Measurements from ENCODE around the gene SOX18.

The SOX18 gene

DNA sequence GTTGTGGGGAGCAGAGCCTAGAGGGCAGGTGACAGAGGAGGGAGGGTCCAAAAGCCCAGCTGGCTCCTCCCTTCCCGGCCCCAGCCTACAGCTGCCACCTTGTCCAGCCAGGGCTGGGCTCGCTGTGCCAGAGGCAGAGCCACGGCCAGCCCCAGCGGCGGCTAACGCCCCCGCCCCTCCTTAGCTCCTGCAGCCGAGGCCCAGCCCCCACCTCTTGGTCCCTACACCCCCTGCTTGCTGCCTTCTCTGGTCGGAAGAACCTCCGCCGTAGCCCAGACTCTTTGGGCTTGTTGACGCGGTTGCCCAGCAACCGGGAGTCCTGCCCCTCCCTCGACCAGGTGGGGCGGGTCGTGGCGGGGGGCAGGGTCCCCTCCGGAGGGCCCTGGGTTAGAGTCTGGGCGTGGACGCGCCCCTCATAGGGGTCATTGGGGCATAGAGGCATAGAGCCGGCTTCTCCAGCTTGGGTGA lies 35.3 kb upstream of the SOX18 start:
- DNase-seq (ENCODE audit: low read depth in 2 of 2): no peak
- TF ChIP-seq, protein P1, sequence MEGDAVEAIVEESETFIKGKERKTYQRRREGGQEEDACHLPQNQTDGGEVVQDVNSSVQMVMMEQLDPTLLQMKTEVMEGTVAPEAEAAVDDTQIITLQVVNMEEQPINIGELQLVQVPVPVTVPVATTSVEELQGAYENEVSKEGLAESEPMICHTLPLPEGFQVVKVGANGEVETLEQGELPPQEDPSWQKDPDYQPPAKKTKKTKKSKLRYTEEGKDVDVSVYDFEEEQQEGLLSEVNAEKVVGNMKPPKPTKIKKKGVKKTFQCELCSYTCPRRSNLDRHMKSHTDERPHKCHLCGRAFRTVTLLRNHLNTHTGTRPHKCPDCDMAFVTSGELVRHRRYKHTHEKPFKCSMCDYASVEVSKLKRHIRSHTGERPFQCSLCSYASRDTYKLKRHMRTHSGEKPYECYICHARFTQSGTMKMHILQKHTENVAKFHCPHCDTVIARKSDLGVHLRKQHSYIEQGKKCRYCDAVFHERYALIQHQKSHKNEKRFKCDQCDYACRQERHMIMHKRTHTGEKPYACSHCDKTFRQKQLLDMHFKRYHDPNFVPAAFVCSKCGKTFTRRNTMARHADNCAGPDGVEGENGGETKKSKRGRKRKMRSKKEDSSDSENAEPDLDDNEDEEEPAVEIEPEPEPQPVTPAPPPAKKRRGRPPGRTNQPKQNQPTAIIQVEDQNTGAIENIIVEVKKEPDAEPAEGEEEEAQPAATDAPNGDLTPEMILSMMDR (IDR thresholded peaks at IDR 0.05; ENCODE audit: low read depth, low read length): no peak
- H3K4me3 ChIP-seq (replicated peaks in 1 of 2; ENCODE audit: low read depth in 2 of 2, low read length in 2 of 2): no peak overlapping the region

DNA sequence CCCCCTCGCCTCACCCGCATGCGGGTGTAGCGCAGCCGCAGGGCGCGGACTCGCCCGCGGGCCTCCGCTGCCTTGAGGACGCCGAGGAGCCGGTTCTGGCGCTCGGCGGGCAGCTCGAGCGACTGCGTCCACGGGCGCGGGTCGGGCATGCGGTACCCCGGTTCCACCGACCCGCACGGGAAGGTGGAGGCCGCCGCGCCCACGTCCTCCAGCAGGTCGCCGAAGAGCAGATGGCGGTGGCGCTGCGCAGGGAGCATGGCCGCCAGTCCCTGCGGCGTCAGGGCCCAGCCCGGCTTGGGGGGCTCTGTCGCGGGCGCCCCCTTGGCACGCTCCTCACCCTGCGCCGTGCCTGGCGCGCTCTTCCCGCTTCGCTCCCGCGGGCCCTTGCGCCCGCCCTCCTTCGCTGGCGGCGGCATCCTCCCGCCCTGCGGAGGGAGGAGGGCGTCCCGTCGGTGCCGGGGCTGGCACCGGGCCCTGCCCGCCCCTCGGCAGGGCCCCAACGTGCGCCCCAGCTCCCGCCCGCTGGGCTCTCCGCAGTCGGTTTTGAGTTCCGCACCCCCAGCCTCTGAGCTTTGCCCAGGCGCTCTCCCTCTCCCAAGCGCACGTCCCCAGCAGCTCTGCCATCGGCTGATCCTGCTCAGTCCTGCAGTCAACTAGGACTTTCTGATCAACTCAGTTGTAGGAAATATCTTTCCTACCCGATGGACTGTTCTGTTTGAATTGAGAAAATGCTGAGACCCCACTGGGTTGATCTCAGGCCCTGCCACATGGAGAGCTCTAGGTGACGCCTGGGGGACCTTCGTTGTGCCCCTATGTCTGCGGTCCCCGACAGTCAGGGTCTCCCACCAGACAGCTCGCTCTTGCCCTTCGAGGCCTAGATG lies 34.6 kb upstream of the SOX18 start, which contains the start of gene LKAAEAR1:
Gene LKAAEAR1 (minus strand): TSS at position 595 of the 881 bp plus-strand sequence. CDS start 179 bp downstream, at position 416.
- TF ChIP-seq, protein P1 (IDR thresholded peaks at IDR 0.05; ENCODE audit: low read depth, low read length): no peak
- H3K4me3 ChIP-seq (replicated peaks in 1 of 2; ENCODE audit: low read depth in 2 of 2, low read length in 2 of 2): peak within 1 kb of the TSS; percentile 27 to 41
- no peak for DNase-seq (ENCODE audit: low read depth in 2 of 2)

DNA sequence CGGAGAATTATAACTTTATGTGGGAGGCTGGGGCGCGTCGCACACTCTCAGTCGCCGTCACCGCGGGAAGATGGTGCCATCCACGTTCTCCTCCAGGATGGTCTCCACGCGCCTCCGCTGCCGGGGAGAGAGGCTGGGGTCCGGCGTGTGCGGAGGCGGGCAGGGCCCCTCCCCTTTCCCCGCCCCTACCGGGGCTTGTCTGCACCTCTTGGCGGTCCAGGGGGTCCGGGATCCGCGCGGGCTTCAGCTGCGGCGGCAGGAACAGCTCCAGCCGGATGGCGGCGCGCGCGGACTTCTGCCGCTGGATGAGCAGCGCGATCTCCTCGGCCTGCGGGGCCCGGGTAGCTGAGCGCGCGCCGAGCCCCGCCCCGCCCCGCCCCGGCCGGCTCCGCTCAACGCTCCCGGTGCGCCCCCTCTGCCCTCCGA lies 34.0 kb upstream of the SOX18 start:
- H3K4me3 ChIP-seq (replicated peaks in 1 of 2; ENCODE audit: low read depth in 2 of 2, low read length in 2 of 2): peak overlapping the region; percentile 27 to 41
- DNase-seq (ENCODE audit: low read depth in 2 of 2): peak; percentile 70 to 79
- TF ChIP-seq, protein P1 (IDR thresholded peaks at IDR 0.05; ENCODE audit: low read depth, low read length): peak; percentile 51

DNA sequence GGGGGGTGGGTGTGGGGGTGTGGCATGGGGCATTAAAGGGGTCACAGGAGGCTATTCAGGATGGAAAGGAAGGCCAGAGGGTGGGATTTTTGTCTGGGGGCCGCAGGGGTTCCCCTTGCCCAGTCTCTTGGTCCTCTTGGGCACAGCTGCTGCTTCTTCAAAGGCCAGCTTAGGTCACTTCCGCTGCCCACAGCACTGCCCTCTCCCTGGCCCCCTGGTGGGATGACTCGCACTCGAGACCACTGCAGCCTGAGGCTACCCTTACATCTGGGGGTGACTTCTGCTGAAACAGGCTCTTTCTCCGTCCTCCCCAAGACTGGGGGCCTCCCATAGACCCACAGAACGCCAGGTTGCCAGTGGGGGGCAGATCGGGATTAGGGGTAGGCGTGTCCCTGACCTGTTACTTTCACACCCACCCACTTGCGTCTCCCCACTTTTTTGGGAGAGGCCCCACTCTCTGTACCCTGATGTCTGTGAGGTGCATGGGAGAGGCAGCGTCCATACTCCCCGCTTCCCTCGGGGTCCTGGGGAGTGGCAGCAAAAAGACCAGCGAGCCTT lies 33.5 kb upstream of the SOX18 start:
- TF ChIP-seq, protein P1 (IDR thresholded peaks at IDR 0.05; ENCODE audit: low read depth, low read length): no peak
- peak overlapping the region in 1 of 2 donors; percentile 27 for H3K4me3 ChIP-seq (replicated peaks in 1 of 2; ENCODE audit: low read depth in 2 of 2, low read length in 2 of 2)
- DNase-seq (ENCODE audit: low read depth in 2 of 2): no peak

DNA sequence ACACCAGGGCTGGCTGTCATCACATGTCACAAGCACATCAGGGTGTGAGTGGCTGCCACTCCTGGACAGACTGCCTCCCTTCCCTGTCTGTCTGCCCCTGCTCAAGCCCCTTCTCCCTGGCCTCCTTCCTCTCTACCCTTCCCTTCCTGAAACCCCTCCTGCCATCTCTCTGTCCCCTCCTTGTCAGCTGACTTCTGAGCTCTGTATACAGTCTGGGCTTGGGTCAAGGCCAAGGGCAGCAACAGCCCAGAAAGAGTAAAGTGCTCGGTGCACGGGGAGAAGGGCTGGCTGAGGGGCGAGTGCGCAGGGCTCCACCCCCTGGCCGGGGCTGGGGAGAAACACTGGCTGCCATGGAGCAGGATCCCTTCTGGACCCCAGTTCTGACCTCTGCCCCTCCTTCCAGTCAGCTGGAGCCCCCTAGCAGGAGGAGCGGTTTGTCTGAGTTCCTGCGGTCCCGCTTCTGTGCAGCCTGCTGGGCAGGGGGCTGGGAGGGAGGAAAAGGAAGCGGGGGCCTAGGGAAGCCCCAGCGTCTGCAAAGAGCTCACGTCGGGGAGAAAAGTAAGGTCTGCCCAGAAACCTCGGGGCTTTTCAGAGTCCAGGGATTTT lies 32.8 kb upstream of the SOX18 start:
- no peak overlapping the region for H3K4me3 ChIP-seq (replicated peaks in 1 of 2; ENCODE audit: low read depth in 2 of 2, low read length in 2 of 2)
- TF ChIP-seq, protein P1 (IDR thresholded peaks at IDR 0.05; ENCODE audit: low read depth, low read length): no peak
- no peak for DNase-seq (ENCODE audit: low read depth in 2 of 2)

DNA sequence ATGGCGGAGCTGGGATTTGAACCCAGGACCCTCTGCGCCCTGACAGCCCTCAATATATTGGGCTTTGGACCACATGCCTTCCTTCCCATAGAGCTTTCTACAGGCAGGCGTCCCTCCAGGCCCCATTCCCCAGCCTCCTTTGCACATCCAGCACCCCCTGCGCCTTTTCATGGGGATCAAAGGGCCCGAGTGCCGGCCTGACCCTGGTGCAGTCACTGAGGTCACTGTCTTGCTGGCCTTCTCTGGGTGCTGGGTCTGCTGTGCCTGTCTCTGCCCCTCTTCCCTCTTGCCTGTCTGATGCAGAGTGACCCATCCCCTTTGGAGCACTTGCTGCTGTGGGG lies 32.2 kb upstream of the SOX18 start:
- no peak for DNase-seq (ENCODE audit: low read depth in 2 of 2)
- H3K4me3 ChIP-seq (replicated peaks in 1 of 2; ENCODE audit: low read depth in 2 of 2, low read length in 2 of 2): no peak overlapping the region
- TF ChIP-seq, protein P1 (IDR thresholded peaks at IDR 0.05; ENCODE audit: low read depth, low read length): no peak

Data from cardiac fibroblast (primary cell).